ENCODE data around the gene CXCL17. TPM values are rescaled to one million over a fixed set of nuclear protein-coding genes. Genes with fewer than 3 reads are reported as not detected.

Gene CXCL17
- total RNA-seq, 1 experiment from 2014 or later, result 0.32 TPM

DNA sequence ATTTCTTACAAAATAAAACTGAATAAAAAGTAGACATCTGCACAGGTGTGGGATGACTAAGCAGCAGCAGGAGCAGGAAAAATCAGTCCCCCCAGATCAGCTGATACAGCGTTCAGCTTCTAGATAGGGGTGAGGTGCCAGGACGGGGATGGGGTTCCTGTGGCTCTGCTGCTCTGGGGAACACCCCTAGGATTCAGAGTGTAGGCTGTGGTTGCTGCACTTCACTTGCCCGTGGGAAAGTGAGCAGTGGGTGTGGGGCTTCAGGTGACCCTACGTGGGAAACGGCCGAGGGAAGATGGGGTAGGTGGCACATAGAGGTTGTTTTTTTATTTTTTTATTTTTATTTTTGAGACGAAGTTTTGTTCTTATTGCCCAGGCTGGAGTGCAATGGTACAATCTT is 3.2 kb upstream of the CXCL17 start:
- CTCF ChIA-PET, result interaction anchor here (1.2 kb wide), 1 partner anchor 12 kb away, joined by 4 read pairs; no protein-coding TSS in a partner anchor
- POLR2A ChIA-PET, result no interaction called here
- BruUV-seq (replicated peaks), result no TSS peak
- Histone ChIP-seq H4K20me1 (ENCODE audit: insufficient read depth) (no peaks in the 10 kb centered on the region), H3K4me2 (ENCODE audit: low read length) (no peak overlapping the region), H3K9ac (ENCODE audit: low read length) (no peak overlapping the region), H3K9me2 (ENCODE audit: insufficient read depth) (no peaks in the 10 kb centered on the region), H3K4me1 (ENCODE audit: control insufficient read depth in 1 of 2, insufficient read depth in 2 of 2, low read length in 2 of 2) (peaks cover 4 to 11% of the 10 kb centered on the region in 2 experiments; a peak in 2 of 4 replicates), H3K9me3 (ENCODE audit: control insufficient read depth in 1 of 2, insufficient read depth in 1 of 2, low read depth in 1 of 2, low read length in 2 of 2) (no peaks in the 10 kb centered on the region), H3K79me2 (ENCODE audit: insufficient read depth, low read length) (no peaks in the 10 kb centered on the region), H2AFZ (ENCODE audit: low read depth, low read length, poor library complexity, severe bottlenecking) (no peak overlapping the region), H3K4me3 (replicated peaks in 1 of 2; ENCODE audit: low read depth in 1 of 2, low read length in 2 of 2) (no peak overlapping the region), H3K27ac (ENCODE audit: low read depth, low read length) (no peak overlapping the region), H3K27me3 (ENCODE audit: insufficient read depth, low read length) (no peaks in the 10 kb centered on the region), H3K36me3 (ENCODE audit: control insufficient read depth in 1 of 2, insufficient read depth in 2 of 2, low read length in 2 of 2) (no peaks in the 10 kb centered on the region)
- TF ChIP-seq, protein P1, sequence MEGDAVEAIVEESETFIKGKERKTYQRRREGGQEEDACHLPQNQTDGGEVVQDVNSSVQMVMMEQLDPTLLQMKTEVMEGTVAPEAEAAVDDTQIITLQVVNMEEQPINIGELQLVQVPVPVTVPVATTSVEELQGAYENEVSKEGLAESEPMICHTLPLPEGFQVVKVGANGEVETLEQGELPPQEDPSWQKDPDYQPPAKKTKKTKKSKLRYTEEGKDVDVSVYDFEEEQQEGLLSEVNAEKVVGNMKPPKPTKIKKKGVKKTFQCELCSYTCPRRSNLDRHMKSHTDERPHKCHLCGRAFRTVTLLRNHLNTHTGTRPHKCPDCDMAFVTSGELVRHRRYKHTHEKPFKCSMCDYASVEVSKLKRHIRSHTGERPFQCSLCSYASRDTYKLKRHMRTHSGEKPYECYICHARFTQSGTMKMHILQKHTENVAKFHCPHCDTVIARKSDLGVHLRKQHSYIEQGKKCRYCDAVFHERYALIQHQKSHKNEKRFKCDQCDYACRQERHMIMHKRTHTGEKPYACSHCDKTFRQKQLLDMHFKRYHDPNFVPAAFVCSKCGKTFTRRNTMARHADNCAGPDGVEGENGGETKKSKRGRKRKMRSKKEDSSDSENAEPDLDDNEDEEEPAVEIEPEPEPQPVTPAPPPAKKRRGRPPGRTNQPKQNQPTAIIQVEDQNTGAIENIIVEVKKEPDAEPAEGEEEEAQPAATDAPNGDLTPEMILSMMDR (IDR thresholded peaks at IDR 0.05 in 2 of 3, conservative IDR thresholded peaks at IDR 0.05 in 1 of 3; ENCODE audit: borderline replicate concordance in 1 of 3, insufficient read depth in 1 of 3, low read depth in 2 of 3, low read length in 2 of 3), result no peak
- TF ChIP-seq SP1 (IDR thresholded peaks at IDR 0.05; ENCODE audit: low read depth), result no peak
- no peak for TF ChIP-seq CEBPB (IDR thresholded peaks at IDR 0.05; ENCODE audit: low read depth)
- TF ChIP-seq, protein P2, sequence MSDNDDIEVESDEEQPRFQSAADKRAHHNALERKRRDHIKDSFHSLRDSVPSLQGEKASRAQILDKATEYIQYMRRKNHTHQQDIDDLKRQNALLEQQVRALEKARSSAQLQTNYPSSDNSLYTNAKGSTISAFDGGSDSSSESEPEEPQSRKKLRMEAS (IDR thresholded peaks at IDR 0.05), result no peak
- no peak for TF ChIP-seq POLR2A (IDR thresholded peaks at IDR 0.05; ENCODE audit: borderline replicate concordance, extremely low read depth, insufficient read depth, insufficient read length)
- no peak for TF ChIP-seq FOSL1 (IDR thresholded peaks at IDR 0.05; ENCODE audit: low read depth)
- no peak for TF ChIP-seq JUND (IDR thresholded peaks at IDR 0.05)
- TF ChIP-seq REST (IDR thresholded peaks at IDR 0.05; ENCODE audit: low read depth), result no peak
- RAD21 ChIA-PET (ENCODE audit: low non-redundant PET in 1 of 2, low total read pairs in 2 of 2, uncharacterized antibody in 2 of 2, unreplicated experiment in 2 of 2), result no interaction called here
- no peak for ATAC-seq
- intact Hi-C loops (cut with micrococcal nuclease), result no loop called here
- no peak for DNase-seq (ENCODE audit: low read depth, low spot score)

Data from HCT116 (cell line).